Measurements from ENCODE around the gene FUT7.
"Not testable (repeated sequence)": the region's sequence is repeated elsewhere in the genome, so short reads cannot be mapped to it uniquely, and the experiment has no call there.

The FUT7 gene

GRCh38 chr9:137063311-137064026 is 31.6 kb upstream of the FUT7 start:
- Histone ChIP-seq H3K4me3 (ENCODE audit: low read depth, low read length) (no peak overlapping the region), H3K4me1 (ENCODE audit: control insufficient read depth, insufficient read depth, low read length) (no peaks in the 10 kb centered on the region), H3K36me3 (ENCODE audit: control insufficient read depth, insufficient read depth, low read length) (peaks cover 10% of the 10 kb centered on the region), H3K27me3 (ENCODE audit: control insufficient read depth, insufficient read depth, low read length) (no peaks in the 10 kb centered on the region), H3K9ac (ENCODE audit: low read depth, low read length) (no peak overlapping the region), H3K9me3 (ENCODE audit: control insufficient read depth, insufficient read depth, low read length) (no peaks in the 10 kb centered on the region)

GRCh38 chr9:137062798-137063197 is 30.9 kb upstream of the FUT7 start:
- not testable (repeated sequence) for H3K9me3 ChIP-seq (ENCODE audit: control insufficient read depth, insufficient read depth, low read length); H3K27me3 ChIP-seq (ENCODE audit: control insufficient read depth, insufficient read depth, low read length); H3K4me3 ChIP-seq (ENCODE audit: low read depth, low read length); H3K36me3 ChIP-seq (ENCODE audit: control insufficient read depth, insufficient read depth, low read length); H3K9ac ChIP-seq (ENCODE audit: low read depth, low read length); H3K4me1 ChIP-seq (ENCODE audit: control insufficient read depth, insufficient read depth, low read length)

GRCh38 chr9:137062384-137062783 is 30.5 kb upstream of the FUT7 start:
- Histone ChIP-seq H3K9ac (ENCODE audit: low read depth, low read length) (no peak overlapping the region), H3K4me1 (ENCODE audit: control insufficient read depth, insufficient read depth, low read length) (no peaks in the 10 kb centered on the region), H3K36me3 (ENCODE audit: control insufficient read depth, insufficient read depth, low read length) (peaks cover 10% of the 10 kb centered on the region), H3K27me3 (ENCODE audit: control insufficient read depth, insufficient read depth, low read length) (no peaks in the 10 kb centered on the region), H3K4me3 (ENCODE audit: low read depth, low read length) (no peak overlapping the region), H3K9me3 (ENCODE audit: control insufficient read depth, insufficient read depth, low read length) (no peaks in the 10 kb centered on the region)

GRCh38 chr9:137058521-137059234 is 26.8 kb upstream of the FUT7 start:
- no peak overlapping the region for H3K4me3 ChIP-seq (ENCODE audit: low read depth, low read length)
- no peak overlapping the region for H3K9ac ChIP-seq (ENCODE audit: low read depth, low read length)
- peaks cover 3% of the 10 kb centered on the region for H3K4me1 ChIP-seq (ENCODE audit: control insufficient read depth, insufficient read depth, low read length)
- H3K36me3 ChIP-seq (ENCODE audit: control insufficient read depth, insufficient read depth, low read length): no peaks in the 10 kb centered on the region
- peaks cover 6% of the 10 kb centered on the region for H3K27me3 ChIP-seq (ENCODE audit: control insufficient read depth, insufficient read depth, low read length)
- no peaks in the 10 kb centered on the region for H3K9me3 ChIP-seq (ENCODE audit: control insufficient read depth, insufficient read depth, low read length)

GRCh38 chr9:137057545-137057944 is 25.7 kb upstream of the FUT7 start:
- no peaks in the 10 kb centered on the region for H3K36me3 ChIP-seq (ENCODE audit: control insufficient read depth, insufficient read depth, low read length)
- H3K4me3 ChIP-seq (ENCODE audit: low read depth, low read length): no peak overlapping the region
- H3K27me3 ChIP-seq (ENCODE audit: control insufficient read depth, insufficient read depth, low read length): peaks cover 14% of the 10 kb centered on the region
- H3K9ac ChIP-seq (ENCODE audit: low read depth, low read length): no peak overlapping the region
- no peaks in the 10 kb centered on the region for H3K9me3 ChIP-seq (ENCODE audit: control insufficient read depth, insufficient read depth, low read length)
- H3K4me1 ChIP-seq (ENCODE audit: control insufficient read depth, insufficient read depth, low read length): peaks cover 3% of the 10 kb centered on the region

GRCh38 chr9:137056739-137057415 is 25.0 kb upstream of the FUT7 start:
- peaks cover 21% of the 10 kb centered on the region for H3K27me3 ChIP-seq (ENCODE audit: control insufficient read depth, insufficient read depth, low read length)
- H3K4me3 ChIP-seq (ENCODE audit: low read depth, low read length): no peak overlapping the region
- no peaks in the 10 kb centered on the region for H3K9me3 ChIP-seq (ENCODE audit: control insufficient read depth, insufficient read depth, low read length)
- peaks cover 3% of the 10 kb centered on the region for H3K4me1 ChIP-seq (ENCODE audit: control insufficient read depth, insufficient read depth, low read length)
- no peaks in the 10 kb centered on the region for H3K36me3 ChIP-seq (ENCODE audit: control insufficient read depth, insufficient read depth, low read length)
- H3K9ac ChIP-seq (ENCODE audit: low read depth, low read length): no peak overlapping the region

- Histone ChIP-seq H3K4me1 (ENCODE audit: control insufficient read depth, insufficient read depth, low read length) (peaks cover 3% of the 10 kb centered on the region), H3K9me3 (ENCODE audit: control insufficient read depth, insufficient read depth, low read length) (no peaks in the 10 kb centered on the region), H3K36me3 (ENCODE audit: control insufficient read depth, insufficient read depth, low read length) (no peaks in the 10 kb centered on the region), H3K9ac (ENCODE audit: low read depth, low read length) (peak overlapping the region; percentile 24), H3K4me3 (ENCODE audit: low read depth, low read length) (no peak overlapping the region), H3K27me3 (ENCODE audit: control insufficient read depth, insufficient read depth, low read length) (peaks cover 21% of the 10 kb centered on the region)
Observed at GRCh38 chr9:137055385-137056364, 23.8 kb upstream of the FUT7 start.

GRCh38 chr9:137054932-137055384 is 23.1 kb upstream of the FUT7 start:
- H3K9ac ChIP-seq (ENCODE audit: low read depth, low read length): no peak overlapping the region
- no peaks in the 10 kb centered on the region for H3K36me3 ChIP-seq (ENCODE audit: control insufficient read depth, insufficient read depth, low read length)
- peaks cover 21% of the 10 kb centered on the region for H3K27me3 ChIP-seq (ENCODE audit: control insufficient read depth, insufficient read depth, low read length)
- peaks cover 3% of the 10 kb centered on the region for H3K4me1 ChIP-seq (ENCODE audit: control insufficient read depth, insufficient read depth, low read length)
- H3K4me3 ChIP-seq (ENCODE audit: low read depth, low read length): no peak overlapping the region
- H3K9me3 ChIP-seq (ENCODE audit: control insufficient read depth, insufficient read depth, low read length): no peaks in the 10 kb centered on the region

- Histone ChIP-seq H3K4me3 (ENCODE audit: low read depth, low read length) (peak within 1 kb of the TSS; percentile 43), H3K9me3 (ENCODE audit: control insufficient read depth, insufficient read depth, low read length) (no peaks in the 10 kb centered on the region), H3K36me3 (ENCODE audit: control insufficient read depth, insufficient read depth, low read length) (no peaks in the 10 kb centered on the region), H3K4me1 (ENCODE audit: control insufficient read depth, insufficient read depth, low read length) (peaks cover 3% of the 10 kb centered on the region), H3K27me3 (ENCODE audit: control insufficient read depth, insufficient read depth, low read length) (peaks cover 25% of the 10 kb centered on the region), H3K9ac (ENCODE audit: low read depth, low read length) (no peak within 1 kb of the TSS)
Observed at GRCh38 chr9:137053944-137054931, 22.4 kb upstream of the FUT7 start, which contains the start of gene ENTPD2. Gene ENTPD2, minus strand, starts transcription at chr9:137054061. Its CDS starts 64 bp downstream, at chr9:137053997.
